Spleen (tissue), 7 donors: ENCODE measurements around the gene DLG2.

Source experiments
- CTCF ChIP-seq, 11 experiments: fragments of 200-600 bp in 7 of 11; fragments of 450-650 bp in 4 of 11; sonication (generic) in 4 of 11; IDR thresholded peaks in 8 of 11; conservative IDR thresholded peaks in 3 of 11; 1 replicate in 7 of 11; 2 replicates in 4 of 11; pipeline versions ENCODE4 v1.4.0 to v1.8.0; 2016 to 2021; ENCODE audit warnings: antibody characterized with exemption in 11 of 11, inconsistent platforms in 4 of 11, mild to moderate bottlenecking in 1 of 11
- POLR2A ChIP-seq, 3 donors: fragments of 450-650 bp; IDR thresholded peaks; one replicate each; pipeline ENCODE4 v1.5.1; 2017; ENCODE audit warnings: antibody characterized with exemption in 3 of 3, mild to moderate bottlenecking in 1 of 3
- donor health status: DM: no; HTN: no; CAD: no; lungs with moderate emphysema.
- donor health status: DM: no; HTN: no; CAD: no.
- donor health status: DM: no; HTN: no; CAD: no.

- TF ChIP-seq CTCF (IDR thresholded peaks at IDR 0.05 in 8 of 11, conservative IDR thresholded peaks at IDR 0.05 in 3 of 11) (no peak), POLR2A (IDR thresholded peaks at IDR 0.05) (no peak)
Measured at GRCh38 chr11:85045716-85046115, 581.4 kb downstream of the DLG2 start.
